Measurements from ENCODE around the gene POLR3G.
A peak's percentile ranks its signal among the peaks of the same experiment; 100 is the strongest.

Gene POLR3G

DNA sequence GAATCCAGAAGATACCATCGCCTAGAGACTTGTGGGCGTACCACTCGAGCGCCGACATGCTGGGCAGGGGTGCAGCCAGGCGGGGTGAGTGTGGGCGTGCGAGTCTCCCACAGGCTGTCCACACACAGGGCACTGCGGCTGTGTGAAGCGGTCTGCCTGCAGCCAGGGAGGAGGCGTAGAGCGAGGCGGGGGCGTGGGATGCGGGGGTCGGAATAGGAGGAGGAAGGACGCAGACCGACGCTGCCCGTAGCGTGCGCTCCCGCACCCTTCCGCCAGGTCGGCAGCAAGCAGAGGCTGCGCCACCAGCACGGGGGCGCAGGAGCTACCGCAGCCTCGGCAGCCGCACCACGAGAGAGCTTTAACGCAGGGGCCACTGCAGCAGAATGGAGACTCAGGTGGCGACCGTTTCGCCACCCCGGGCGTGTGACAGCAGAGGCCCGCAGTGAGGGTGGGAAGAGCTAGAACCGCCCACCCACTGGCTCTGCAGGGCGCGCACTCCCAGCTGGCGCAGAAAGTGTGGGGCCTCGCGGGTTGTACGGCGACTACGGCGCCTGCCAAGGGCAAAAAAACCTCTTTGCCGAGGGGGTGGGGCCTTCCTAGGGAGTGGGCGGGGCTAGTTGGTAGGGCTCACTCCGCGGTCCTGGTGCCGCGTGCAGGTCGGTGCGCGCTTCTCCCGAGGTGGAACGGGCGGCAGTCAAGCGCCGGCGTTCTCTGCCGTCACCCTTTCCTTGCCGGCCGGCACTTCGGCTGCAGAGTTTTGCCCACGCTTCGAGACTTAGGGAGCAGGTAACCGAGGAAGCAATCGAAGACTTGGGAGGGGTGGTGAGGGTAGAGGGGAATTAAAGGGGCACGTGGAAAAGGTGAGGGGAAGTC lies at the start of gene POLR3G, which contains the start of gene MBLAC2 (continued):
- TF ChIP-seq, protein P1, sequence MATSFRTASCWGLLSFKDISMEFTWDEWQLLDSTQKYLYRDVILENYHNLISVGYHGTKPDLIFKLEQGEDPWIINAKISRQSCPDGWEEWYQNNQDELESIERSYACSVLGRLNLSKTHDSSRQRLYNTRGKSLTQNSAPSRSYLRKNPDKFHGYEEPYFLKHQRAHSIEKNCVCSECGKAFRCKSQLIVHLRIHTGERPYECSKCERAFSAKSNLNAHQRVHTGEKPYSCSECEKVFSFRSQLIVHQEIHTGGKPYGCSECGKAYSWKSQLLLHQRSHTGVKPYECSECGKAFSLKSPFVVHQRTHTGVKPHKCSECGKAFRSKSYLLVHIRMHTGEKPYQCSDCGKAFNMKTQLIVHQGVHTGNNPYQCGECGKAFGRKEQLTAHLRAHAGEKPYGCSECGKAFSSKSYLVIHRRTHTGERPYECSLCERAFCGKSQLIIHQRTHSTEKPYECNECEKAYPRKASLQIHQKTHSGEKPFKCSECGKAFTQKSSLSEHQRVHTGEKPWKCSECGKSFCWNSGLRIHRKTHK (tag by site-specific recombination; IDR thresholded peaks at IDR 0.05), result no peak
- TF ChIP-seq ZNF362 (tag by site-specific recombination; IDR thresholded peaks at IDR 0.05) (peak; percentile 92), ZSCAN30 (tag by site-specific recombination; IDR thresholded peaks at IDR 0.05) (peak; percentile 36; the same call in 1 of the 2 replicates), ZNF488 (tag by site-specific recombination; IDR thresholded peaks at IDR 0.05) (no peak), ZNF146 (tag by site-specific recombination; IDR thresholded peaks at IDR 0.05) (no peak), YY1 (tag by site-specific recombination; IDR thresholded peaks at IDR 0.05) (no peak; the same call in 1 of the 2 replicates), MZF1 (tag by site-specific recombination; IDR thresholded peaks at IDR 0.05; ENCODE audit: borderline replicate concordance) (no peak), ZNF24 (tag by site-specific recombination; IDR thresholded peaks at IDR 0.05) (peak; percentile 71), ELK4 (IDR thresholded peaks at IDR 0.05; ENCODE audit: borderline replicate concordance, low read depth, low read length) (no peak), ZBTB6 (tag by site-specific recombination; IDR thresholded peaks at IDR 0.05) (peak; percentile 58), ZSCAN5A (tag by site-specific recombination; IDR thresholded peaks at IDR 0.05) (peak; percentile 72), SP3 (tag by site-specific recombination; IDR thresholded peaks at IDR 0.05) (peak; percentile 91), ZNF155 (tag by site-specific recombination; IDR thresholded peaks at IDR 0.05) (no peak), ZNF791 (tag by site-specific recombination; IDR thresholded peaks at IDR 0.05) (no peak), RBAK (tag by site-specific recombination; IDR thresholded peaks at IDR 0.05) (no peak), ZNF747 (tag by site-specific recombination; IDR thresholded peaks at IDR 0.05) (no peak), ZNF623 (tag by site-specific recombination; IDR thresholded peaks at IDR 0.05) (no peak), ZNF48 (tag by site-specific recombination; IDR thresholded peaks at IDR 0.05) (no peak), ZNF558 (tag by site-specific recombination; IDR thresholded peaks at IDR 0.05) (no peak), ZNF404 (tag by site-specific recombination; IDR thresholded peaks at IDR 0.05) (no peak), ZNF394 (tag by site-specific recombination; IDR thresholded peaks at IDR 0.05; ENCODE audit: borderline replicate concordance) (peak; percentile 70; the same call in 1 of the 2 replicates), ZNF423 (tag by site-specific recombination; IDR thresholded peaks at IDR 0.05) (peak; percentile 92)
- TF ChIP-seq, protein P2, sequence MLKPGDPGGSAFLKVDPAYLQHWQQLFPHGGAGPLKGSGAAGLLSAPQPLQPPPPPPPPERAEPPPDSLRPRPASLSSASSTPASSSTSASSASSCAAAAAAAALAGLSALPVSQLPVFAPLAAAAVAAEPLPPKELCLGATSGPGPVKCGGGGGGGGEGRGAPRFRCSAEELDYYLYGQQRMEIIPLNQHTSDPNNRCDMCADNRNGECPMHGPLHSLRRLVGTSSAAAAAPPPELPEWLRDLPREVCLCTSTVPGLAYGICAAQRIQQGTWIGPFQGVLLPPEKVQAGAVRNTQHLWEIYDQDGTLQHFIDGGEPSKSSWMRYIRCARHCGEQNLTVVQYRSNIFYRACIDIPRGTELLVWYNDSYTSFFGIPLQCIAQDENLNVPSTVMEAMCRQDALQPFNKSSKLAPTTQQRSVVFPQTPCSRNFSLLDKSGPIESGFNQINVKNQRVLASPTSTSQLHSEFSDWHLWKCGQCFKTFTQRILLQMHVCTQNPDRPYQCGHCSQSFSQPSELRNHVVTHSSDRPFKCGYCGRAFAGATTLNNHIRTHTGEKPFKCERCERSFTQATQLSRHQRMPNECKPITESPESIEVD (tag by site-specific recombination; IDR thresholded peaks at IDR 0.05), result 0 out of 2 replicates have a peak, but pooled peaks have one; percentile 8
- TF ChIP-seq, protein P3, sequence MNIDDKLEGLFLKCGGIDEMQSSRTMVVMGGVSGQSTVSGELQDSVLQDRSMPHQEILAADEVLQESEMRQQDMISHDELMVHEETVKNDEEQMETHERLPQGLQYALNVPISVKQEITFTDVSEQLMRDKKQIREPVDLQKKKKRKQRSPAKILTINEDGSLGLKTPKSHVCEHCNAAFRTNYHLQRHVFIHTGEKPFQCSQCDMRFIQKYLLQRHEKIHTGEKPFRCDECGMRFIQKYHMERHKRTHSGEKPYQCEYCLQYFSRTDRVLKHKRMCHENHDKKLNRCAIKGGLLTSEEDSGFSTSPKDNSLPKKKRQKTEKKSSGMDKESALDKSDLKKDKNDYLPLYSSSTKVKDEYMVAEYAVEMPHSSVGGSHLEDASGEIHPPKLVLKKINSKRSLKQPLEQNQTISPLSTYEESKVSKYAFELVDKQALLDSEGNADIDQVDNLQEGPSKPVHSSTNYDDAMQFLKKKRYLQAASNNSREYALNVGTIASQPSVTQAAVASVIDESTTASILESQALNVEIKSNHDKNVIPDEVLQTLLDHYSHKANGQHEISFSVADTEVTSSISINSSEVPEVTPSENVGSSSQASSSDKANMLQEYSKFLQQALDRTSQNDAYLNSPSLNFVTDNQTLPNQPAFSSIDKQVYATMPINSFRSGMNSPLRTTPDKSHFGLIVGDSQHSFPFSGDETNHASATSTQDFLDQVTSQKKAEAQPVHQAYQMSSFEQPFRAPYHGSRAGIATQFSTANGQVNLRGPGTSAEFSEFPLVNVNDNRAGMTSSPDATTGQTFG (tag by site-specific recombination; IDR thresholded peaks at IDR 0.05; ENCODE audit: borderline replicate concordance), result no peak
- TF ChIP-seq, protein P4, sequence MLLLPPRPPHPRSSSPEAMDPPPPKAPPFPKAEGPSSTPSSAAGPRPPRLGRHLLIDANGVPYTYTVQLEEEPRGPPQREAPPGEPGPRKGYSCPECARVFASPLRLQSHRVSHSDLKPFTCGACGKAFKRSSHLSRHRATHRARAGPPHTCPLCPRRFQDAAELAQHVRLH (tag by site-specific recombination; IDR thresholded peaks at IDR 0.05), result peak; percentile 64
